ENCODE results near the gene ARHGAP26.

ARHGAP26 gene

GRCh38 chr5:142815469-142815868 lies 45.3 kb downstream of the ARHGAP26 start:
- DNase-seq = no peak

GRCh38 chr5:142816531-142817430 lies 46.6 kb downstream of the ARHGAP26 start:
- no peak for DNase-seq

GRCh38 chr5:142817949-142818431 lies 47.8 kb downstream of the ARHGAP26 start:
- no peak for DNase-seq

GRCh38 chr5:142819292-142819691 lies 49.1 kb downstream of the ARHGAP26 start:
- DNase-seq = no peak

- DNase-seq = no peak
These were observed 49.6 kb downstream of the ARHGAP26 start for GRCh38 chr5:142819825-142820224.

- DNase-seq = no peak
These were observed 50.3 kb downstream of the ARHGAP26 start for GRCh38 chr5:142820447-142820846.

- no peak for DNase-seq
These were observed 51.0 kb downstream of the ARHGAP26 start for GRCh38 chr5:142821034-142821732.

GRCh38 chr5:142821733-142822487 lies 51.7 kb downstream of the ARHGAP26 start:
- DNase-seq = no peak

GRCh38 chr5:142823126-142823525 lies 52.9 kb downstream of the ARHGAP26 start:
- DNase-seq = no peak

GRCh38 chr5:142823806-142824205 lies 53.6 kb downstream of the ARHGAP26 start:
- DNase-seq = no peak

GRCh38 chr5:142824391-142824790 lies 54.2 kb downstream of the ARHGAP26 start:
- DNase-seq = no peak

GRCh38 chr5:142825378-142826089 lies 55.4 kb downstream of the ARHGAP26 start:
- DNase-seq = no peak

GRCh38 chr5:142826093-142826492 lies 55.9 kb downstream of the ARHGAP26 start:
- DNase-seq = no peak

GRCh38 chr5:142826741-142827492 lies 56.7 kb downstream of the ARHGAP26 start:
- DNase-seq = no peak

GRCh38 chr5:142827934-142828576 lies 57.9 kb downstream of the ARHGAP26 start:
- no peak for DNase-seq

- no peak for DNase-seq
These were observed 58.8 kb downstream of the ARHGAP26 start for GRCh38 chr5:142828797-142829535.

GRCh38 chr5:142829801-142830220 lies 59.6 kb downstream of the ARHGAP26 start:
- no peak for DNase-seq

GRCh38 chr5:142830241-142831008 lies 60.2 kb downstream of the ARHGAP26 start:
- DNase-seq = no peak

GRCh38 chr5:142831009-142831383 lies 60.8 kb downstream of the ARHGAP26 start:
- DNase-seq = no peak

GRCh38 chr5:142832263-142832662 lies 62.1 kb downstream of the ARHGAP26 start:
- peak; percentile 9 for DNase-seq
